Measurements from ENCODE around the gene RHOB.

RHOB gene

DNA sequence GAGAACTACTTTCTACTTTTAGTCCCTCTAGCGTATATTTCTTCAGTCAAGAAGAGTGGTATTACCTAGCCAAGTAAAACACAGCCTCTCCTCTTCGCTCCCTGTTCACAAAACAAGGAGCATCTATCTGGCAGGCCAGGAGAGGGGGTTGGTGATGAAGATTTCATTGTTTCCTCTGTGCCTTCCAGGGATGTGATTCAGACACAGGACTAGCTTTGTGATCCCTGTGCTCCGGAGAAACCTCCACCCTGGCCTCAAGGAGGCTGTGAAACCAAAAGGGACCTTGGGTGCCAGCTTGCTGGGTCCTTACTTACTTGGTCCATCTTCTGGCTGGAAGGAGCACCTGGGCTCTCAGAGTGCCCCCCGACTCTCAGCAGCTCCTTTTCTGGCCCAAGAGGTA, 5.7 kb downstream of the RHOB start:
- DNase-seq (ENCODE audit: low spot score), result no peak
- TF ChIP-seq, protein P1, sequence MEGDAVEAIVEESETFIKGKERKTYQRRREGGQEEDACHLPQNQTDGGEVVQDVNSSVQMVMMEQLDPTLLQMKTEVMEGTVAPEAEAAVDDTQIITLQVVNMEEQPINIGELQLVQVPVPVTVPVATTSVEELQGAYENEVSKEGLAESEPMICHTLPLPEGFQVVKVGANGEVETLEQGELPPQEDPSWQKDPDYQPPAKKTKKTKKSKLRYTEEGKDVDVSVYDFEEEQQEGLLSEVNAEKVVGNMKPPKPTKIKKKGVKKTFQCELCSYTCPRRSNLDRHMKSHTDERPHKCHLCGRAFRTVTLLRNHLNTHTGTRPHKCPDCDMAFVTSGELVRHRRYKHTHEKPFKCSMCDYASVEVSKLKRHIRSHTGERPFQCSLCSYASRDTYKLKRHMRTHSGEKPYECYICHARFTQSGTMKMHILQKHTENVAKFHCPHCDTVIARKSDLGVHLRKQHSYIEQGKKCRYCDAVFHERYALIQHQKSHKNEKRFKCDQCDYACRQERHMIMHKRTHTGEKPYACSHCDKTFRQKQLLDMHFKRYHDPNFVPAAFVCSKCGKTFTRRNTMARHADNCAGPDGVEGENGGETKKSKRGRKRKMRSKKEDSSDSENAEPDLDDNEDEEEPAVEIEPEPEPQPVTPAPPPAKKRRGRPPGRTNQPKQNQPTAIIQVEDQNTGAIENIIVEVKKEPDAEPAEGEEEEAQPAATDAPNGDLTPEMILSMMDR (IDR thresholded peaks at IDR 0.05; ENCODE audit: borderline replicate concordance, control extremely low read depth, extremely low read depth, insufficient read depth, missing control alignments), result no peak
- in situ Hi-C loops (cut with MboI; ENCODE audit: low sequenced_read_pairs, unreplicated experiment), result no loop called here

DNA sequence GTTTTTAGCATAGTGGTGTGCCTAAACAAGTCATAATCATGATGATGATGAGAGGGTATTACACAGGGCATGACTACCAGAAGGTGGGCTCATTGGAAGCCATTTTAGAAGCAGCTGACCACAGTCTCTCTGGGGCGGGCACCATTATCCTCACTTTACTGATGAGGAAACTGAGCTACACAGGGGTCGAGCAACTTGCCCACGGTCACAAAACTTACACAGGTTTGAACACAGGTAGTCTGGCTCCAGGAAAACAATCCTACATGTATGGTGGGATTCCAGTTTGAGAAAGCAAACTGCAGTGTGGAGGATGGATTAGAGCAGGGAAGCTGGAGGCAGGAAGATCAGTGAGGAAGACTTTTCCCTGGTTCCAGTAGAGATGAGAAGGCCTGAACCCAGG, 6.2 kb downstream of the RHOB start:
- in situ Hi-C loops (cut with MboI; ENCODE audit: low sequenced_read_pairs, unreplicated experiment), result no loop called here
- TF ChIP-seq, protein P1 (IDR thresholded peaks at IDR 0.05; ENCODE audit: borderline replicate concordance, control extremely low read depth, extremely low read depth, insufficient read depth, missing control alignments), result no peak
- DNase-seq (ENCODE audit: low spot score), result no peak

DNA sequence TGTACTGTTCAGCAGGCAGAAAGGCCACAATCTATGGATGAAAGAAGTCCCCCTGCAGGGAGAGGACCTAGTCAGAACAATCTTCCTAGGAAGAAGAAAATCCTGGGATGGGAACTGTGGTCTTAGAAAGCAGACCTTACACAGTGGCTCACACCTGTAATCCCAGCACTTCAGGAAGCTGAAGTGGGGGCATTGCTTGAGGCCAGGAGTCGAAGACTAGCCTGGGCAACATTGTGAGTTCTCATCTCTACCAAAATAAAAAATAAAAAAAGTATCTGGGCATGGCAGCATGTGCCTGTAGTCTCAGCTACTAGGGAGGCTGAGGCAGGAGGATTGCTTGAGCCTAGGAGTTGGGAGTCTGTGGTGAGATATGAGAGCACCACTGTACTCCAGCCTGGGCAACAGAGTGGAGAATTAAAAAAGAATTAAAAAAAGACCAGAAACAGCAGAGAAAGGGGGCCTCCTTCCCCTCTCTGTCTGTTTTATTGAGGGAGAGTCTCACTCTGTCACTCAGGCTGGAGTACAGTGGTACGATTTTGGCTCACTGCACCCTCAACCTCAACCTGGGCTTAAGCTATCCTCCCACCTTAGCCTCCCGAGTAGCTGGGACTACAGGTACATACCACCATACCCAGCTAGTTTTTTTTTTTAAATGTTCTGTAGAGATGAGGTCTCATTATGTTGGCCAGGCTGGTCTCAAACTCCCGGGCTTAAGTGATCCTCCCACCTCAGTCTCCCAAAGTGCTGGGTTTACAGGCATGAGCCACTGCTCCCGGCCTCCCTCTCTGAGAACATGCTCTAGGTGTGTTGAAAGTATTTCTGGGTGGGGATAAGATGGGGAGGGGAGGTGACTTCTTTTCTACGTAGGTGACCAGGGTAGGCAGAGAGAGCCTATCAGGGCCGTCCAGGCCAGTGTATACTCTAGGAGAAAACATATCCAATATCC, 7.4 kb downstream of the RHOB start:
- in situ Hi-C loops (cut with MboI; ENCODE audit: low sequenced_read_pairs, unreplicated experiment), result no loop called here

DNA sequence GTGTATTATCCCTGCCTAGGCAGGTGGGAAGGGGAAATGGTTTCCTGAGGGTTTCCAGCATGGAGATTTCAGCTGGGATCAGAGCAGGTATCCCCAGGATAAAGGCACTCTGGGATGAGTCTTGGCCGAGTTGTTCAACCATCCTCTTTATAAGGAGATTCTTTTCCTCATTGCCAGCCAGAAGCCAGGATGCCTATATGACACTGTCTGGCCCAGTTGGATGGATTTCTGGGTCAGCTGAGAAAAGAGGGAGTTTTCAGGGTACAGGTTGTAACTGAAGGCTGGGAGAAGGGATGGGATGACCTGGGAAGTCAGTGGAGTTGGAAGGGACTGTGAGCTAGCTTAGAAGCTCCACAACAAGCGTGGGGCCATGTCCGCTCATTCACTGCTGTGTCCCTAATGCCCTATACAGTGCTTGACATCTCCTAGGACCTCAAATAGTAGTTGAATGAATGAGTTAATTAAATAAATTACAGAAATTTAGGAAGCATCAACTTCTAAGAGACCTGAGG, 8.3 kb downstream of the RHOB start:
- DNase-seq (ENCODE audit: low spot score), result no peak
- TF ChIP-seq, protein P1 (IDR thresholded peaks at IDR 0.05; ENCODE audit: borderline replicate concordance, control extremely low read depth, extremely low read depth, insufficient read depth, missing control alignments), result no peak
- in situ Hi-C loops (cut with MboI; ENCODE audit: low sequenced_read_pairs, unreplicated experiment), result no loop called here

More for the DNA sequence above, 7.4 kb downstream of the RHOB start:
- TF ChIP-seq, protein P1 (IDR thresholded peaks at IDR 0.05; ENCODE audit: borderline replicate concordance, control extremely low read depth, extremely low read depth, insufficient read depth, missing control alignments), result no peak
- no peak for DNase-seq (ENCODE audit: low spot score)

DNA sequence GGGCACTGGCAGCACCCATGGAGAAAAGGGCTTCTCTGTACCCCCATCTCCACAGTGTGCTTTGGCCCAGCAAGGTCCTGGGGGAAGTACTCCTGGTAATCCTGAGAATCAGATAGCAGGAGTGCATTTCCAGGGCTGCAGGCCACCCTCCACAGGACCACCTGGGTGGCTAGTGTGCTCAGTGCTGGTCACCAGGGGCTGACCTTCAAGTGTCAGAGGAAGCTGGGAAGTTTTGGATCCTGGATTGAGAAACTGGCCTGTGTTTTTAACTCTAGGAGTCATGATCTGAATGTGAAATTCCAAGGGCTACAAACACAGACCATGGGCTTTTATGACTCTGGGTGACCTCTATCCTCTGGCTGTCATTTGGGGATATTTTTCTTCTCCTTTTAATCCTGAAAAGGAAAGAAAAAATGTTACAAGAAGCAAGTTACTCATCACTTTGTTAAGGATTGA, 9.3 kb downstream of the RHOB start:
- DNase-seq (ENCODE audit: low spot score), result no peak
- TF ChIP-seq, protein P1 (IDR thresholded peaks at IDR 0.05; ENCODE audit: borderline replicate concordance, control extremely low read depth, extremely low read depth, insufficient read depth, missing control alignments), result no peak
- in situ Hi-C loops (cut with MboI; ENCODE audit: low sequenced_read_pairs, unreplicated experiment), result no loop called here

DNA sequence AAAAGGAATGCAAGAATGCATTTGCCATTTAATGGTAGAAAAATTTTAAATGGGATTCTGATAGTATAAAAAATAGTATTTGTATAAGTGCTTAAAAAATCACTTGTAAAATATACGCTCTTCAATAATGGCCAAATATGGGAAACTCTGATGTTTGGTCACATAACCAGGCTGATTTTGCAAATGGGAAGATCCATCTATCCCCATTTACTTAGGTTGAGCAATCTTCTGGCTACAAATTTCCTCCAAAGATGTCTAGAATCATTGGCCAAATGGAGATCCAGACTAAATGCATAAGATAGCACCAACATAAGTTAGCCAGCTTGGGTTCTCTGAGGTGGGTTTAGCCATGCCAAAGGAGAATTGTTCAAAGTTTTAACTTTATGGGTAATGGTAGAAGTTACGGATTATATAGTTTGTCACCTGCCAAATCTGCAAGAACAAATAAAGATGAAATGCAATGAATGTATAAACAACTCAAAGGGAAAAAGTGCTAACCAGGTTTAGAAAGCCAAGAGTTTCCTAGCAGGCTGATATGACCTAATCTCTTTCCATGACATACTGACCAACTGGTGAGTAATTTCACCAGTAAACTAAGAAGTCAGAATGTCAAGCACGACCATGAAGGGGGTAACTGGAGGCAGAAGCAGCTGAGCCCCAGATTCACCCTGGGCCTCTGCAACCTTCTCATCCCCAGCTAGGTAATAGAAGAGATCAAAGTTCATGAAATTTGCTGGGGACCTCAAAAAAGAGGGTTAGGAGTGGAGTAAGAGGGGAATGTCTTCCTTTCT, 10.0 kb downstream of the RHOB start:
- TF ChIP-seq, protein P1 (IDR thresholded peaks at IDR 0.05; ENCODE audit: borderline replicate concordance, control extremely low read depth, extremely low read depth, insufficient read depth, missing control alignments), result no peak
- in situ Hi-C loops (cut with MboI; ENCODE audit: low sequenced_read_pairs, unreplicated experiment), result no loop called here
- peak; percentile 40 for DNase-seq (ENCODE audit: low spot score)
